Metanephros (tissue), 2 donors: ENCODE data around the gene NECTIN1. TPM values are rescaled to one million over a fixed set of nuclear protein-coding genes. Genes with fewer than 3 reads are reported as not detected.

Source experiments
- small RNA-seq: library from RNA; depleted of rRNA; stranded (forward); fragments of <200 nt; gene quantifications from one replicate; pipeline ENCODE3, GENCODE V24; 2014; ENCODE audit warnings: low replicate concordance
- total RNA-seq: library from RNA; depleted of rRNA; stranded (reverse); fragments of >200 nt; gene quantifications from one replicate; pipeline ENCODE4 v1.2.3, GENCODE V29; 2014

NECTIN1 gene
- 18.0 TPM for total RNA-seq

GRCh38 chr11:119728651-119729580, at the start of gene NECTIN1:
NECTIN1 (minus strand) TSS chr11:119729200; CDS start chr11:119728553, 647 bp downstream.

Small RNA genes within 50 kb of the gene (small RNA-seq; reads per million reads assigned to genes)
- gene RNU6-1123P: not detected
